Right atrium auricular region (tissue), 2 donors: ENCODE measurements around the gene DDI2. TPM values are rescaled to one million over a fixed set of nuclear protein-coding genes. Genes with fewer than 3 reads are reported as not detected.
A peak's percentile ranks its signal among the peaks of the same experiment; 100 is the strongest.

Source experiments
- DNase-seq: peaks from one replicate; pipeline ENCODE4 v3.0.0-alpha.2; 2019; ENCODE audit warnings: low spot score
- H3K27ac ChIP-seq, 2 donors: fragments of 200-600 bp; sonication (generic); 1 replicate in 1 of 2; 2 replicates in 1 of 2; pipeline ENCODE4 v1.5.1; 2016 to 2019
- H3K27me3 ChIP-seq, 2 donors: fragments of 200-600 bp; sonication (generic); one replicate each; pipeline versions ENCODE4 v1.5.1 to v1.6.0; 2017 to 2019
- H3K36me3 ChIP-seq: fragments of 200-600 bp; sonication (generic); one replicate; pipeline ENCODE4 v1.5.1; 2016
- H3K4me1 ChIP-seq, 2 donors: fragments of 200-600 bp; sonication (generic); one replicate each; pipeline versions ENCODE4 v1.5.1 to v1.6.0; 2017 to 2019
- H3K4me3 ChIP-seq, 2 donors: fragments of 200-600 bp; sonication (generic); 1 replicate in 1 of 2; 2 replicates in 1 of 2; pipeline ENCODE4 v1.5.1; 2017 to 2019; ENCODE audit warnings: mild to moderate bottlenecking in 1 of 2, moderate library complexity in 1 of 2
- H3K9me3 ChIP-seq, 2 donors: fragments of 200-600 bp; sonication (generic); one replicate each; pipeline ENCODE4 v1.5.1; 2019
- total RNA-seq, 2 donors: library from RNA; depleted of rRNA; stranded (reverse); fragments of >200 nt; gene quantifications; one replicate each; pipeline ENCODE4 v1.1.0, GENCODE V29; 2016
- TF ChIP-seq, protein P1 (sequence below), 2 donors: fragments of 200-600 bp; sonication (generic); IDR thresholded peaks; one replicate each; pipeline ENCODE4 v1.5.1; 2019; ENCODE audit warnings: antibody characterized with exemption in 2 of 2

The DDI2 gene
- total RNA-seq, 2 donors from 2014 or later: 16.5 to 24.7 TPM

DNA sequence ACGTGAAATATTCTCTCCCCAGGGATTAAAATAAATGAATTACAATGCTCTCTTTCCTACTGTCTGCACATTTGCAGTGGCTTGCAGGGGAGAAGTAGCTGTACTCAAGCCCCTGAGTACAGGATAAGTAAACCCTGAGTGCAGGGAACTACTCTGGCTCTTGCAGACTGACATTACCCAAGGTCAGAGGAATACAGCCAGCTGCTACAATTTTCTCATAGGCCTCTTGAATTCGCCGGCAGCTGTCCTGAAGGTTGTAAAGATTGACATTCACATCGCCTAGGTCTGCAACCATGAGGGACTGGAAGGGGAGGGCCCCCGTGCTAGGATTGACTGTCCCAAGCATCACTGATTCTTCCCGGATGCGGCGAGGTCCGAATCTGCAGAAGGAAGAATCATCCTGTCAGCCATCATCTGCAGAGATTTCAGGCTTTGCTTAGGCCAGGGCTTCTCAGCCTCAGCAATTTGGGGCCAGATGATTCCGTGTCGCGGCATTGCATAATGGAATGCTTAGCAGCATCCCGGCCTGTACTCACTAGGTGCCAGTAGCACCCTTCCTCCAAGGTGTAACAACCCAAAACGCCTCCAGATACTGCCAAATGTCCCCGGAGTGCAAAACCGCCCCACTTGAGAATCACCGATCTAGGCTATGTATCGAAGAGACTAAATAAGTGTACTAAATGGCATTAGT is 34.1 kb upstream of the DDI2 start:
- Histone ChIP-seq H3K4me1 (peaks cover 0 to 19% of the 10 kb centered on the region in 2 donors), H3K4me3 (no peak overlapping the region), H3K36me3 (no peaks in the 10 kb centered on the region), H3K27ac (no peak overlapping the region), H3K27me3 (no peaks in the 10 kb centered on the region), H3K9me3 (no peaks in the 10 kb centered on the region)
- no peak for DNase-seq
- TF ChIP-seq, protein P1, sequence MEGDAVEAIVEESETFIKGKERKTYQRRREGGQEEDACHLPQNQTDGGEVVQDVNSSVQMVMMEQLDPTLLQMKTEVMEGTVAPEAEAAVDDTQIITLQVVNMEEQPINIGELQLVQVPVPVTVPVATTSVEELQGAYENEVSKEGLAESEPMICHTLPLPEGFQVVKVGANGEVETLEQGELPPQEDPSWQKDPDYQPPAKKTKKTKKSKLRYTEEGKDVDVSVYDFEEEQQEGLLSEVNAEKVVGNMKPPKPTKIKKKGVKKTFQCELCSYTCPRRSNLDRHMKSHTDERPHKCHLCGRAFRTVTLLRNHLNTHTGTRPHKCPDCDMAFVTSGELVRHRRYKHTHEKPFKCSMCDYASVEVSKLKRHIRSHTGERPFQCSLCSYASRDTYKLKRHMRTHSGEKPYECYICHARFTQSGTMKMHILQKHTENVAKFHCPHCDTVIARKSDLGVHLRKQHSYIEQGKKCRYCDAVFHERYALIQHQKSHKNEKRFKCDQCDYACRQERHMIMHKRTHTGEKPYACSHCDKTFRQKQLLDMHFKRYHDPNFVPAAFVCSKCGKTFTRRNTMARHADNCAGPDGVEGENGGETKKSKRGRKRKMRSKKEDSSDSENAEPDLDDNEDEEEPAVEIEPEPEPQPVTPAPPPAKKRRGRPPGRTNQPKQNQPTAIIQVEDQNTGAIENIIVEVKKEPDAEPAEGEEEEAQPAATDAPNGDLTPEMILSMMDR (IDR thresholded peaks at IDR 0.05): no peak

DNA sequence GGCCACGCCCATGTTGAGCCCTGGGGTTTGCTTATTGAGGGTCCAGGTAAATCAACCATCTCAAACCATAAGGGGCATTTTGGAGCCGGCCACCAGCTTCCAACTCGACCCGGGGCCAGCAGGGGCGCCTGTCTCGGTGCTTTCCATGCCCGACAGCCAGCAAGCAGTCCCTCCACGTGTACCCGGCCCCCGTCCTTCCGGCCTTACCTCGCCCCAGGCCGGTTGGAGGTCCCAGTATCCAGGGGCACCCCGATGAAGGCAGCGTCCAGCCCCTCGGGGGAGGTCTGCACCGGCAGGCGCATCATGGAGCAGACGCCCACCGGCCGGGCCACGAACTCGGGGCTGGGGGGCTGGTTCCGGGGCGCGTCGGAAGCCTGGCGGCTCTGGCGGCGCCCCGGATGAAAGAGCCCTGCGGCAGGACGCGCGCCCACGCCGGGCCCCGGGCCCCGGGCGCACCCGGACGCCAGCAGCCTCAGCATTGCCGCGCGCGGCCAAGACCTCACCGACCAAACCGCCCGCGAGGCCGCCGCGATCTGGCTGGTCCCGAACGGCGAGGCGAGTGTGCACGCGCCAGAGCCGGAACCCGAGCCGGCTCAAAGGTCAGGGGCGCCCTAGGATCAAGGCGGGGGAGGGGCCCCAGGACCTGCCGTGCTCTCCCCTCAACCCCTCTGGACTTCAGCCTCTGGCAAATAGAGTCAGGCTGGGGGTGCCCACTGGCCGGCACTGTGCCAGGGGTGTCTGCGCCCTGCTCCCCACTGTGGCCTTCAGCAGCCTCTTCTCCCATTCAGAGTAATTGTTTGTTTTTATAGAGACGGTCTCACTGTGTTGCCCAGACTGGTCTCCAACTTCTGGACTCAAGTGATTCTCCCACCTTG is 32.5 kb upstream of the DDI2 start, which contains the start of gene AGMAT:
Gene AGMAT, minus strand, starts transcription at position 563 of the 875 bp plus-strand sequence. Its CDS starts 84 bp downstream, at position 479.
- Histone ChIP-seq H3K36me3 (no peaks in the 10 kb centered on the region), H3K4me3 (peak within 1 kb of the TSS; percentile 34 to 53), H3K27ac (no peak within 1 kb of the TSS), H3K4me1 (peaks cover 0 to 12% of the 10 kb centered on the region in 2 donors), H3K27me3 (no peaks in the 10 kb centered on the region), H3K9me3 (no peaks in the 10 kb centered on the region)
- TF ChIP-seq, protein P1 (IDR thresholded peaks at IDR 0.05): no peak
- no peak for DNase-seq

DNA sequence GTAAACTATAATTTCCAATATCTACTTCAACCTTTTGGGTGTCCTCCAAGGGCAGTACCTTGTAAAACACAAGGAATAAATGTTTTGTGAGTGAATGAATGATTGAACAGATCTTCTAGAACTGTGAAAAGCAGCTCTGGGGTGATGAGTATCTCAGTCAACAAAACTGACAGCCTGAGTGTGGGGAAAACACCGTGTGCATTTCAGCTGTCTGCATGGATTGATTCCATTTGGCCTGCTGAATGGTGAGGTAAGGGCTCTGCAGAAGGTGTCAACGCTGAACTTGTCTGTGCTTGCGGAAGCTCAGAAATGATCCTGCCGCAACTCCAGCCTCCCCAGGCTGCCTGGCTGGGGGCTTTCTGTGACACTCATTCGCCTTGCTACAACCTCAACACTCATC is 25.0 kb upstream of the DDI2 start:
- H3K9me3 ChIP-seq: no peaks in the 10 kb centered on the region
- H3K36me3 ChIP-seq: no peaks in the 10 kb centered on the region
- H3K27ac ChIP-seq: no peak overlapping the region
- no peak for DNase-seq
- H3K4me3 ChIP-seq: no peak overlapping the region
- peaks cover 0 to 8% of the 10 kb centered on the region in 2 donors for H3K4me1 ChIP-seq
- H3K27me3 ChIP-seq: no peaks in the 10 kb centered on the region
- TF ChIP-seq, protein P1 (IDR thresholded peaks at IDR 0.05): no peak

DNA sequence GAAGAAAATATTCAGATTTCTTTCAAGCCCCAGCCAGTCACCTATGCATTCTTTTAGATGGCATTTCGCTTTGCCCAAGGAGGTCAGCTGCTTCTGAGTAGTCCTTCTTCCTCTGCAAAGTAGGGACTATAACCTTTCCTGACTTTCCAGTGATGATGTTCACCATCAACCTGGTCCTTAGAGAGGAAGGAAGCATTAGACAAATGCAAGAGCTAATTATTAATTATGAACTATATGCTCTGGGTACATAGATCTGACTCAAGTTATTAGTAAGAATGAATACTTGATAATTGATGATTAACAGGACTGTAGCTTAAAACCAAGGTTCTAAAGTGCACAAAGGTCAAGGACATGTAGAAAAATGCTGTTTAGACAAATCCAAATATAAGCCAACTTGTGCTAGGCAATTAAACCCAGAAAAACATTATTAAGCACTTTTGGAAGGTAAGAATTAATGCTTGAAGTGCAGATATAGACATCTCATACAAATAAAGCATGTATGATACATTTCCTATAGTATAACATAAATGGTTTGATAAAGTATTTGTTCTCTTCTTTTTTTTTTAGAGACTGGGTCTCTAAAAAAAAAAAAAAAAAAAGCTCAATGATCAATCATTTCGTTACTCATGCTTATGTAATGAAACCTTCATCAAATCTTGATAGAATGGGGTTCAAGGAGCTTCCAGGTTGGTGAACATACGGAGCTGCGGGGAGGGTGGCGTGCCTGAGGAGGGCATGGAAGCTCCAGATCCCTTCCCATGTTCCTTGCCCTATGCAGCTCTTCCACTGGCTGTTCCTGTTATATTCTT is 21.2 kb upstream of the DDI2 start:
- no peak overlapping the region for H3K4me3 ChIP-seq
- H3K36me3 ChIP-seq: no peaks in the 10 kb centered on the region
- no peak overlapping the region for H3K27ac ChIP-seq
- H3K9me3 ChIP-seq: no peaks in the 10 kb centered on the region
- no peaks in the 10 kb centered on the region for H3K27me3 ChIP-seq
- TF ChIP-seq, protein P1 (IDR thresholded peaks at IDR 0.05): no peak
- no peak for DNase-seq
- H3K4me1 ChIP-seq: peaks cover 0 to 8% of the 10 kb centered on the region in 2 donors

DNA sequence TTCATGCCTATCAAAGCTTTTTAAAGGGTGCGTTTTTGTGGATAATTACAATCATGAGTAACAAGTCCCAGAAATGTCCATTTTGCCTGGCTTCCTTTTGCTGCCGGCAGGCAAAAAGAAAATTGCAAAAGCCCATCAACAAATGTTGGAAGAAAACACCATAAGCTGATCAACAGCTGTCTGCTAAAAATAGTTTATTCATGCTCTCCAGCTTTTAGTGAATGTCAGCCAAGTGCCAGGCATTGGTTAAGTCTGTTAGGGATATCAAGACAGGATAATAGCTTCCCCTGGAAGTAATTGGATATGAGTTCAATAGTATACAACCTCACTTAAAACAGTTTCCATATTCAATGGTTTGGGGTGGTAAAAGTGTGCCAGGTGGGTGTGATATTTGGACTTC is 18.8 kb upstream of the DDI2 start:
- Histone ChIP-seq H3K9me3 (no peaks in the 10 kb centered on the region), H3K27me3 (no peaks in the 10 kb centered on the region), H3K4me1 (peaks cover 0 to 23% of the 10 kb centered on the region in 2 donors), H3K27ac (peak overlapping the region in 1 of 2 donors; percentile 41), H3K4me3 (no peak overlapping the region), H3K36me3 (no peaks in the 10 kb centered on the region)
- DNase-seq: no peak
- TF ChIP-seq, protein P1 (IDR thresholded peaks at IDR 0.05): no peak
